ENCODE data around the gene SPDYE5. TPM values are rescaled to one million over a fixed set of nuclear protein-coding genes. Genes with fewer than 3 reads are reported as not detected.

SPDYE5 gene
- total and polyA plus RNA-seq, 9 of the 15 experiments (the other 6 are each of a cell fraction or from before 2014, with no cell fraction given), result 0.07 to 0.28 (median 0.13) TPM; not detected in 6

GRCh38 chr7:75546237-75547015 is 54.3 kb downstream of the SPDYE5 start (continued):
- TF ChIP-seq MGA (IDR thresholded peaks at IDR 0.05) (0 out of 2 replicates have a peak, but pooled peaks have one; percentile 16), SPI1 (IDR thresholded peaks at IDR 0.05; ENCODE audit: borderline replicate concordance, low read depth, low read length) (0 out of 2 replicates have a peak, but pooled peaks have one; percentile 6), MEIS2 (IDR thresholded peaks at IDR 0.05; ENCODE audit: partially characterized antibody) (peak; percentile 42), ZNF561 (CRISPR knock-in tag; conservative IDR thresholded peaks at IDR 0.05) (no peak), EP300 (IDR thresholded peaks at IDR 0.05; ENCODE audit: low read length) (peak; percentile 10; the same call in 1 of the 2 replicates), AFF4 (CRISPR knock-in tag; IDR thresholded peaks at IDR 0.05) (no peak), TAL1 (IDR thresholded peaks at IDR 0.05) (peak; percentile 37; the same call in 1 of the 2 replicates), FOXP4 (CRISPR knock-in tag; IDR thresholded peaks at IDR 0.05; ENCODE audit: borderline replicate concordance) (no peak)

Data from K562 (cell line).